K562 (cell line): ENCODE data around the gene CHSY1. TPM values are rescaled to one million over a fixed set of nuclear protein-coding genes. Genes with fewer than 3 reads are reported as not detected.
A peak's percentile ranks its signal among the peaks of the same experiment; 100 is the strongest.

Experiments used
- ATAC-seq: fragments of 200-7000 bp; cut with Tn5 transposase; 3 replicates; pipeline ENCODE4 v1.9.1; 2020; ENCODE audit warnings: moderate library complexity
- BruUV-seq: library from RNA; stranded (reverse); fragments of 400-500 nt; replicated peaks from 2 replicates; lab custom pipeline; 2021; lab: Mats Ljungman, UMichigan
- CTCF ChIA-PET: fragments of 300-600 bp; formaldehyde crosslinking; extraction: SDS; loops from one replicate; lab custom pipeline; 2021; ENCODE audit warnings: low intra/inter-chr PET ratio; lab: Yijun Ruan, JAX
- POLR2A ChIA-PET: fragments of 300-600, 350-650 bp; sonication (Branson Sonifier 250); formaldehyde crosslinking; extraction: SDS; loops from one replicate; lab custom pipeline; 2021; ENCODE audit warnings: antibody characterized with exemption, inconsistent platforms; lab: Yijun Ruan, JAX
- DNase-seq, 4 experiments: peaks; one replicate each; pipeline versions ENCODE4 v3.0.0 to v3.0.0-alpha.2; 2011 to 2018; ENCODE audit warnings: low spot score in 3 of 4, mixed read lengths in 3 of 4; ENCODE audit errors: extremely low read depth in 1 of 4
- FAIRE-seq: peaks from 2 replicates; lab custom pipeline; 2011; peaks lifted over from hg19 to GRCh38; lab: Jason Lieb, UNC
- H2AFZ ChIP-seq: 2 replicates; pipeline ENCODE4 v1.6.0; 2011; ENCODE audit warnings: low read depth, low read length, control low read depth, inconsistent platforms
- H3K27ac ChIP-seq: fragments of 200-600 bp; 3 replicates; pipeline ENCODE4 v1.8.0; 2011; ENCODE audit warnings: low read depth, mild to moderate bottlenecking, control low read depth, inconsistent platforms, low read length, moderate library complexity, mixed read lengths; ENCODE audit errors: extremely low read depth
- H3K27me3 ChIP-seq, 2 experiments: fragments of 300-600 bp in 1 of 2; 2 replicates in 1 of 2; 3 replicates in 1 of 2; pipeline versions ENCODE4 v1.6.0 to v1.8.0; 2011; ENCODE audit warnings: inconsistent platforms in 2 of 2, low read length in 2 of 2, mild to moderate bottlenecking in 1 of 2, mixed read lengths in 1 of 2, moderate library complexity in 1 of 2; ENCODE audit not compliant: control insufficient read depth in 2 of 2, insufficient read depth in 2 of 2
- H3K36me3 ChIP-seq: fragments of 300-600 bp; 3 replicates; pipeline ENCODE4 v1.8.0; 2011; ENCODE audit warnings: mild to moderate bottlenecking, low read length, inconsistent platforms; ENCODE audit not compliant: control insufficient read depth, insufficient read depth
- H3K4me1 ChIP-seq, 2 experiments: fragments of 200-600 bp in 1 of 2; replicated peaks in 1 of 2; 2 replicates in 1 of 2; 3 replicates in 1 of 2; pipeline versions ENCODE4 v1.5.1 to v1.8.0; 2011; ENCODE audit warnings: inconsistent platforms in 2 of 2, low read length in 2 of 2, mild to moderate bottlenecking in 1 of 2, mixed read lengths in 1 of 2, moderate library complexity in 1 of 2; ENCODE audit not compliant: control insufficient read depth in 2 of 2, insufficient read depth in 2 of 2
- H3K4me2 ChIP-seq: 2 replicates; pipeline ENCODE4 v1.6.1; 2011; ENCODE audit warnings: low read length, control low read depth, inconsistent platforms, mixed read lengths; ENCODE audit not compliant: insufficient read depth
- H3K4me3 ChIP-seq: fragments of 200-600 bp; sonication (generic), shearing (Covaris generic); 2 replicates; pipeline ENCODE4 v1.5.1; 2016; ENCODE audit warnings: control low read depth, inconsistent platforms
- H3K79me2 ChIP-seq: fragments of 200-600 bp; 3 replicates; pipeline ENCODE4 v1.8.0; 2011; ENCODE audit warnings: low read length, inconsistent platforms; ENCODE audit not compliant: control insufficient read depth, insufficient read depth
- H3K9ac ChIP-seq, 2 experiments: 2 replicates each; pipeline versions ENCODE4 v1.6.0 to v1.6.1; 2011; ENCODE audit warnings: low read depth in 2 of 2, low read length in 2 of 2, control low read depth in 1 of 2, inconsistent platforms in 1 of 2, mild to moderate bottlenecking in 1 of 2, mixed read lengths in 1 of 2; ENCODE audit not compliant: insufficient read depth in 1 of 2
- H3K9me1 ChIP-seq: one replicate; pipeline ENCODE4 v1.6.0; 2011; ENCODE audit warnings: inconsistent platforms, mild to moderate bottlenecking, low read length, moderate library complexity; ENCODE audit not compliant: control insufficient read depth, insufficient read depth
- H3K9me3 ChIP-seq: replicated peaks from 2 replicates; pipeline ENCODE4 v1.5.1; 2011; ENCODE audit warnings: low read depth, low read length, inconsistent platforms; ENCODE audit not compliant: control insufficient read depth, insufficient read depth
- H4K20me1 ChIP-seq: replicated peaks from 2 replicates; pipeline ENCODE4 v1.6.1; 2011; ENCODE audit warnings: low read length, inconsistent platforms, mixed read lengths; ENCODE audit not compliant: control insufficient read depth, insufficient read depth
- ASH1L ChIP-seq: fragments of 450-650 bp; IDR thresholded peaks from 2 replicates; pipeline ENCODE4 v1.6.1; 2018; ENCODE audit warnings: borderline replicate concordance, mild to moderate bottlenecking, low read depth; ENCODE audit not compliant: partially characterized antibody
- CC2D1A ChIP-seq: fragments of 450-650 bp; IDR thresholded peaks from 2 replicates; pipeline ENCODE4 v1.6.1; 2017; ENCODE audit warnings: mild to moderate bottlenecking
- ESRRA ChIP-seq: fragments of 450-650 bp; IDR thresholded peaks from 2 replicates; pipeline ENCODE4 v1.6.1; 2014; ENCODE audit warnings: low read depth, mild to moderate bottlenecking, moderate library complexity, borderline replicate concordance
- FOSL1 ChIP-seq: fragments of 200-800 bp; sonication (Bioruptor generic); conservative IDR thresholded peaks from 2 replicates; pipeline ENCODE4 v1.6.1; 2016; ENCODE audit warnings: missing genetic modification characterization, missing compliant biosample characterization
- HNRNPH1 ChIP-seq: fragments of 200-400 bp; formaldehyde crosslinking; optimal IDR thresholded peaks from 2 replicates; pipeline ENCODE3; 2017; ENCODE audit warnings: low read depth, mild to moderate bottlenecking, low read length, moderate library complexity
- NEUROD1 ChIP-seq: fragments of 150-350 bp; IDR thresholded peaks from 2 replicates; pipeline ENCODE4 v1.6.1; 2014; ENCODE audit warnings: borderline replicate concordance, low read length, low read depth; ENCODE audit not compliant: partially characterized antibody
- TRIM24 ChIP-seq, 2 experiments: fragments of 450-650 bp; IDR thresholded peaks; 2 replicates each; pipeline ENCODE4 v1.6.1; 2016
- ZBTB1 ChIP-seq: sonication (generic); formaldehyde crosslinking; IDR thresholded peaks from 2 replicates; pipeline ENCODE4 v1.8.1; 2023; ENCODE audit warnings: missing genetic modification reagents, low read depth, mild to moderate bottlenecking, borderline replicate concordance
- ZNF143 ChIP-seq: sonication (generic); formaldehyde crosslinking; IDR thresholded peaks from 2 replicates; pipeline ENCODE4 v1.9.0; 2022; ENCODE audit warnings: mild to moderate bottlenecking, missing genetic modification reagents
- ZNF224 ChIP-seq: sonication (generic); formaldehyde crosslinking; IDR thresholded peaks from 2 replicates; pipeline ENCODE4 v1.8.0; 2022; ENCODE audit warnings: mild to moderate bottlenecking, missing genetic modification reagents
- WGBS: fragments of 100-300 bp; shearing (Covaris generic); methylation state at CpG from one replicate; pipeline ENCODE4 v1.1.6; 2016; ENCODE audit warnings: low coverage, mixed read lengths; ENCODE audit not compliant: insufficient coverage; ENCODE audit errors: missing lambda C conversion rate; 5-methylcytosine and 5-hydroxymethylcytosine counted together
- in situ Hi-C: fragments of 300-500 bp; cut with MboI; formaldehyde crosslinking; loops from 4 replicates; pipeline ENCODE4 v1.15.0; 2018; ENCODE audit warnings: inconsistent platforms, mixed read lengths
- intact Hi-C: fragments of 100-400 bp; cut with micrococcal nuclease; formaldehyde crosslinking; loops from 2 replicates; pipeline ENCODE4 v1.14.2; 2022
- polyA plus RNA-seq, 8 experiments: library from polyadenylated mRNA; depleted of rRNA in 4 of 8; stranded (reverse) in 5 of 8; unstranded in 3 of 8; fragments of >200 nt; fragmentation: Nextera tagmentation in 2 of 8; fragmentation: Illumina TruSeq in 1 of 8; extraction: Ambion mirVana in 2 of 8; extraction: Trizol in 1 of 8; gene quantifications; 2 replicates each; pipeline versions ENCODE4 v1.2.1 to v1.2.3, GENCODE V29; 2011 to 2014; ENCODE audit warnings: inconsistent platforms in 1 of 8, missing spikeins in 1 of 8
- total RNA-seq, 7 experiments: library from RNA; depleted of rRNA in 6 of 7; stranded (reverse); fragments of >200 nt in 6 of 7; fragmentation: Illumina TruSeq in 2 of 7; extraction: Trizol in 2 of 7; gene quantifications; 2 replicates each; pipeline versions ENCODE4 v1.2.1 to v1.2.3, GENCODE V29; 2011 to 2021; ENCODE audit warnings: low replicate concordance in 1 of 7
- TF ChIP-seq, protein P1 (sequence below): fragments of 450-650 bp; IDR thresholded peaks from 2 replicates; pipeline ENCODE4 v1.7.1; 2018; ENCODE audit warnings: mild to moderate bottlenecking, low read depth; ENCODE audit not compliant: partially characterized antibody
- TF ChIP-seq, protein P2 (sequence below): fragments of 450-650 bp; formaldehyde crosslinking; conservative IDR thresholded peaks from 2 replicates; pipeline ENCODE4 v1.4.0; 2022; ENCODE audit warnings: mild to moderate bottlenecking, missing genetic modification characterization
- TF ChIP-seq, protein P3 (sequence below): conservative IDR thresholded peaks from 2 replicates; pipeline ENCODE4 v1.6.1; 2011; ENCODE audit warnings: low read depth, mild to moderate bottlenecking, low read length; ENCODE audit not compliant: control insufficient read depth
- TF ChIP-seq, protein P4 (sequence below): fragments of 450-650 bp; IDR thresholded peaks from 2 replicates; pipeline ENCODE4 v1.6.1; 2016; ENCODE audit warnings: borderline replicate concordance

Gene CHSY1
- total and polyA plus RNA-seq, 9 of the 15 experiments (the other 6 are each of a cell fraction or from before 2014, with no cell fraction given): 7.0 to 16.4 (median 13.4) TPM

DNA sequence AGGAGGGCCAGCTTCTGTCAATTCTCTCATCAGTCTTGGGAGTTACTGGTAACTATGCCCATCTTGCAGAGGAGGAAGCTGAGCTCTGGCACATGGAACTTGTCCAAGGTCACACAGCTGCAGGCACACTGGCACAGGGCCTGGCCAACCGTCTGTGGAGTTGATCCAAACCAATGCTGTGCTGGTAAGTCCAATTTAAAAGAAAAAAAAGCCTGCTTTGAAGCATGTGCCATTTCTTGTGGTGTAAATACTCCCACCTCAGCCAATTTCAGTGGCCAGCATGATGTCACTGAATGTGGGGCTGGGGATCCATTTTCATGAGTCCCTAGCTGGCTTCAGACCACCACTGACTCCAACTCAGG lies 83.4 kb downstream of the CHSY1 start:
- 11% methylated on average over 1 of the region's 1 CpG for WGBS
- H3K27ac ChIP-seq: peak overlapping the region; percentile 92; the same call in 2 of the 3 replicates
- H3K9me3 ChIP-seq: peaks cover 12% of the 10 kb centered on the region
- BruUV-seq: no TSS peak
- ChIA-PET CTCF (no interaction called here), POLR2A (interaction anchor here (0.7 to 2.0 kb wide), 6 partner anchors 10 to 26 kb away, joined by 3 to 6 read pairs (median 4); no protein-coding TSS in a partner anchor)
- no peak for ATAC-seq
- peak overlapping the region; percentile 75 for H3K4me2 ChIP-seq
- FAIRE-seq: no peak
- H3K79me2 ChIP-seq: no peaks in the 10 kb centered on the region
- no peak for DNase-seq
- no peaks in the 10 kb centered on the region for H3K27me3 ChIP-seq
- H3K4me1 ChIP-seq: peaks cover 27 to 30% of the 10 kb centered on the region in 2 experiments
- in situ Hi-C loops: no loop called here
- H2AFZ ChIP-seq: 0 out of 2 replicates have a peak overlapping the region, but pooled peaks have one; percentile 92
- no peaks in the 10 kb centered on the region for H3K9me1 ChIP-seq
- intact Hi-C loops: no loop called here
- no peaks in the 10 kb centered on the region for H3K36me3 ChIP-seq
- H4K20me1 ChIP-seq: no peaks in the 10 kb centered on the region
- 0 out of 4 replicates have a peak overlapping the region, but pooled peaks of 1 of the 2 experiments have one; percentile 66 for H3K9ac ChIP-seq
- no peak overlapping the region for H3K4me3 ChIP-seq
- no peak for TF ChIP-seq ZNF224
- no peak for TF ChIP-seq TRIM24 (IDR thresholded peaks at IDR 0.05)
- TF ChIP-seq ZNF143 (CRISPR knock-in tag): no peak
- TF ChIP-seq FOSL1 (tag): peak; percentile 67
- TF ChIP-seq, protein P1, sequence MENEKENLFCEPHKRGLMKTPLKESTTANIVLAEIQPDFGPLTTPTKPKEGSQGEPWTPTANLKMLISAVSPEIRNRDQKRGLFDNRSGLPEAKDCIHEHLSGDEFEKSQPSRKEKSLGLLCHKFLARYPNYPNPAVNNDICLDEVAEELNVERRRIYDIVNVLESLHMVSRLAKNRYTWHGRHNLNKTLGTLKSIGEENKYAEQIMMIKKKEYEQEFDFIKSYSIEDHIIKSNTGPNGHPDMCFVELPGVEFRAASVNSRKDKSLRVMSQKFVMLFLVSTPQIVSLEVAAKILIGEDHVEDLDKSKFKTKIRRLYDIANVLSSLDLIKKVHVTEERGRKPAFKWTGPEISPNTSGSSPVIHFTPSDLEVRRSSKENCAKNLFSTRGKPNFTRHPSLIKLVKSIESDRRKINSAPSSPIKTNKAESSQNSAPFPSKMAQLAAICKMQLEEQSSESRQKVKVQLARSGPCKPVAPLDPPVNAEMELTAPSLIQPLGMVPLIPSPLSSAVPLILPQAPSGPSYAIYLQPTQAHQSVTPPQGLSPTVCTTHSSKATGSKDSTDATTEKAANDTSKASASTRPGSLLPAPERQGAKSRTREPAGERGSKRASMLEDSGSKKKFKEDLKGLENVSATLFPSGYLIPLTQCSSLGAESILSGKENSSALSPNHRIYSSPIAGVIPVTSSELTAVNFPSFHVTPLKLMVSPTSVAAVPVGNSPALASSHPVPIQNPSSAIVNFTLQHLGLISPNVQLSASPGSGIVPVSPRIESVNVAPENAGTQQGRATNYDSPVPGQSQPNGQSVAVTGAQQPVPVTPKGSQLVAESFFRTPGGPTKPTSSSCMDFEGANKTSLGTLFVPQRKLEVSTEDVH: peak; percentile 0
- no peak for TF ChIP-seq NEUROD1
- TF ChIP-seq, protein P2, sequence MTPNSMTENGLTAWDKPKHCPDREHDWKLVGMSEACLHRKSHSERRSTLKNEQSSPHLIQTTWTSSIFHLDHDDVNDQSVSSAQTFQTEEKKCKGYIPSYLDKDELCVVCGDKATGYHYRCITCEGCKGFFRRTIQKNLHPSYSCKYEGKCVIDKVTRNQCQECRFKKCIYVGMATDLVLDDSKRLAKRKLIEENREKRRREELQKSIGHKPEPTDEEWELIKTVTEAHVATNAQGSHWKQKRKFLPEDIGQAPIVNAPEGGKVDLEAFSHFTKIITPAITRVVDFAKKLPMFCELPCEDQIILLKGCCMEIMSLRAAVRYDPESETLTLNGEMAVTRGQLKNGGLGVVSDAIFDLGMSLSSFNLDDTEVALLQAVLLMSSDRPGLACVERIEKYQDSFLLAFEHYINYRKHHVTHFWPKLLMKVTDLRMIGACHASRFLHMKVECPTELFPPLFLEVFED (CRISPR knock-in tag): no peak
- TF ChIP-seq, protein P3, sequence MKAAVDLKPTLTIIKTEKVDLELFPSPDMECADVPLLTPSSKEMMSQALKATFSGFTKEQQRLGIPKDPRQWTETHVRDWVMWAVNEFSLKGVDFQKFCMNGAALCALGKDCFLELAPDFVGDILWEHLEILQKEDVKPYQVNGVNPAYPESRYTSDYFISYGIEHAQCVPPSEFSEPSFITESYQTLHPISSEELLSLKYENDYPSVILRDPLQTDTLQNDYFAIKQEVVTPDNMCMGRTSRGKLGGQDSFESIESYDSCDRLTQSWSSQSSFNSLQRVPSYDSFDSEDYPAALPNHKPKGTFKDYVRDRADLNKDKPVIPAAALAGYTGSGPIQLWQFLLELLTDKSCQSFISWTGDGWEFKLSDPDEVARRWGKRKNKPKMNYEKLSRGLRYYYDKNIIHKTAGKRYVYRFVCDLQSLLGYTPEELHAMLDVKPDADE: 0 out of 2 replicates have a peak, but pooled peaks have one; percentile 0
- TF ChIP-seq, protein P4, sequence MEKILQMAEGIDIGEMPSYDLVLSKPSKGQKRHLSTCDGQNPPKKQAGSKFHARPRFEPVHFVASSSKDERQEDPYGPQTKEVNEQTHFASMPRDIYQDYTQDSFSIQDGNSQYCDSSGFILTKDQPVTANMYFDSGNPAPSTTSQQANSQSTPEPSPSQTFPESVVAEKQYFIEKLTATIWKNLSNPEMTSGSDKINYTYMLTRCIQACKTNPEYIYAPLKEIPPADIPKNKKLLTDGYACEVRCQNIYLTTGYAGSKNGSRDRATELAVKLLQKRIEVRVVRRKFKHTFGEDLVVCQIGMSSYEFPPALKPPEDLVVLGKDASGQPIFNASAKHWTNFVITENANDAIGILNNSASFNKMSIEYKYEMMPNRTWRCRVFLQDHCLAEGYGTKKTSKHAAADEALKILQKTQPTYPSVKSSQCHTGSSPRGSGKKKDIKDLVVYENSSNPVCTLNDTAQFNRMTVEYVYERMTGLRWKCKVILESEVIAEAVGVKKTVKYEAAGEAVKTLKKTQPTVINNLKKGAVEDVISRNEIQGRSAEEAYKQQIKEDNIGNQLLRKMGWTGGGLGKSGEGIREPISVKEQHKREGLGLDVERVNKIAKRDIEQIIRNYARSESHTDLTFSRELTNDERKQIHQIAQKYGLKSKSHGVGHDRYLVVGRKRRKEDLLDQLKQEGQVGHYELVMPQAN: 0 out of 2 replicates have a peak, but pooled peaks have one; percentile 11
- no peak for TF ChIP-seq HNRNPH1
- TF ChIP-seq ESRRA: 0 out of 2 replicates have a peak, but pooled peaks have one; percentile 1
- 0 out of 2 replicates have a peak, but pooled peaks have one; percentile 1 for TF ChIP-seq CC2D1A
- no peak for TF ChIP-seq ZBTB1 (CRISPR knock-in tag)
- no peak for TF ChIP-seq ASH1L
